GM12891 (cell line): ENCODE results near the gene SPATA6.

Experiments
- PAX5 ChIP-seq: IDR thresholded peaks from 2 replicates; pipeline ENCODE4 v1.6.1; 2011; ENCODE audit warnings: low read length, moderate library complexity, mild to moderate bottlenecking; ENCODE audit not compliant: insufficient read depth, severe bottlenecking
- POLR2A ChIP-seq: IDR thresholded peaks from 2 replicates; pipeline ENCODE4 v1.6.1; 2011; ENCODE audit warnings: low read depth, low read length, control low read depth
- POLR2AphosphoS5 ChIP-seq: IDR thresholded peaks from 2 replicates; pipeline ENCODE4 v1.6.1; 2011; ENCODE audit warnings: low read depth, low read length, control low read depth
- POU2F2 ChIP-seq: IDR thresholded peaks from 2 replicates; pipeline ENCODE4 v1.6.1; 2011; ENCODE audit warnings: low read depth, mild to moderate bottlenecking, control low read depth, low read length, moderate library complexity
- SPI1 ChIP-seq: IDR thresholded peaks from 2 replicates; pipeline ENCODE4 v1.6.1; 2011; ENCODE audit warnings: low read depth, low read length, control low read depth
- TAF1 ChIP-seq: IDR thresholded peaks from 2 replicates; pipeline ENCODE4 v1.6.1; 2011; ENCODE audit warnings: low read depth, low read length, control low read depth

DNA sequence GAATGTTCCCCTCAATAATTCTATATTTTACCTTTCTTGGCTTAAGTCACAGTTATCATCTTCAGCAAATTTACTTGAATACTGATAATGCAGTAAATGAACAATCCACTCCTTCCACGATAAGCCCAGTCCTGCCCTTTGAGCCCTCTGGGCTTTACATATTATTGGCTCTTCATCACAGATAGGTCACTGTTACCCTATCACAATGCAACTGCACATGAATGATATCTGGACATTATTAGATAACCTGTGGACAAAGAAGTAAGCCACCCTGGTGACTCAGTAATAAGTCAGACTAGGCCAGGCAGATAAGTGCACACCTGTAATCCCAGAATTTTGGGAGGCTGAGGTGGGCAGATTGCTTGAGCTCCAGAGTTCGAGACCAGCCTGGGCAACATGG lies 69.4 kb downstream of the SPATA6 start:
- TF ChIP-seq POLR2AphosphoS5 (no peak), POLR2A (no peak), TAF1 (no peak), PAX5 (no peak), SPI1 (no peak), POU2F2 (no peak)
